SW480 (cell line): ENCODE measurements around the gene CDH7.

ENCODE experiments used
- DNase-seq: peaks from one replicate; pipeline ENCODE4 v3.0.0-alpha.2; 2016; ENCODE audit warnings: low spot score

CDH7 gene

GRCh38 chr18:65768120-65768778 lies 17.4 kb downstream of the CDH7 start:
- DNase-seq: no peak

- DNase-seq: no peak
Measured at GRCh38 chr18:65769652-65770051, 18.8 kb downstream of the CDH7 start.

GRCh38 chr18:65786474-65786873 lies 35.7 kb downstream of the CDH7 start:
- DNase-seq: no peak

- peak; percentile 15 for DNase-seq
Measured at GRCh38 chr18:65788373-65788772, 37.6 kb downstream of the CDH7 start.

- DNase-seq: no peak
Measured at GRCh38 chr18:65790604-65791003, 39.8 kb downstream of the CDH7 start.

- DNase-seq: no peak
Measured at GRCh38 chr18:65791719-65792118, 40.9 kb downstream of the CDH7 start.

GRCh38 chr18:65792456-65793074 lies 41.8 kb downstream of the CDH7 start:
- no peak for DNase-seq

GRCh38 chr18:65808759-65809158 lies 57.9 kb downstream of the CDH7 start:
- DNase-seq: no peak

- no peak for DNase-seq
Measured at GRCh38 chr18:65811307-65811706, 60.5 kb downstream of the CDH7 start.

- DNase-seq: no peak
Measured at GRCh38 chr18:65815506-65815905, 64.7 kb downstream of the CDH7 start.

- DNase-seq: no peak
Measured at GRCh38 chr18:65817178-65817577, 66.4 kb downstream of the CDH7 start.

GRCh38 chr18:65821911-65822310 lies 71.1 kb downstream of the CDH7 start:
- DNase-seq: no peak

- no peak for DNase-seq
Measured at GRCh38 chr18:65822826-65823225, 72.0 kb downstream of the CDH7 start.

GRCh38 chr18:65827444-65827843 lies 76.6 kb downstream of the CDH7 start:
- no peak for DNase-seq

GRCh38 chr18:65835881-65836280 lies 85.1 kb downstream of the CDH7 start:
- DNase-seq: no peak

GRCh38 chr18:65846107-65846506 lies 95.3 kb downstream of the CDH7 start:
- DNase-seq: no peak

- no peak for DNase-seq
Measured at GRCh38 chr18:65852273-65852672, 101.5 kb downstream of the CDH7 start.

- DNase-seq: no peak
Measured at GRCh38 chr18:65859075-65859474, 108.3 kb downstream of the CDH7 start.

- DNase-seq: no peak
Measured at GRCh38 chr18:65869527-65869926, 118.7 kb downstream of the CDH7 start.

- no peak for DNase-seq
Measured at GRCh38 chr18:65876310-65876709, 125.5 kb downstream of the CDH7 start.

- DNase-seq: no peak
Measured at GRCh38 chr18:65897292-65897691, 146.5 kb downstream of the CDH7 start.

GRCh38 chr18:65901522-65901921 lies 150.7 kb downstream of the CDH7 start:
- no peak for DNase-seq

- DNase-seq: no peak
Measured at GRCh38 chr18:65906621-65907034, 155.8 kb downstream of the CDH7 start.

- no peak for DNase-seq
Measured at GRCh38 chr18:65907281-65907680, 156.5 kb downstream of the CDH7 start.
